OCI-LY3 (cell line): ENCODE results near the gene PITX2.
A peak's percentile ranks its signal among the peaks of the same experiment; 100 is the strongest.

Experiments used
- H2AFZ ChIP-seq: fragments of 200-600, 300-600 bp; shearing (Covaris generic); 2 replicates; pipeline ENCODE4 v1.6.0; 2014; ENCODE audit warnings: antibody characterized with exemption, low read depth, low read length
- H3K27ac ChIP-seq: fragments of 200-600, 300-600 bp; sonication (generic); 2 replicates; pipeline ENCODE4 v1.5.1; 2014; ENCODE audit warnings: mild to moderate bottlenecking, low read length, moderate library complexity, mixed read lengths
- H3K27me3 ChIP-seq: fragments of 200-600, 300-600 bp; sonication (generic); 2 replicates; pipeline ENCODE4 v1.6.1; 2014; ENCODE audit warnings: low read depth, low read length, mixed read lengths
- H3K36me3 ChIP-seq: fragments of 200-600, 300-600 bp; sonication (generic); replicated peaks from 2 replicates; pipeline ENCODE3; 2014; ENCODE audit warnings: low read depth, low read length, mixed read lengths
- H3K4me1 ChIP-seq: fragments of 300-600, 200-600 bp; sonication (generic); 2 replicates; pipeline ENCODE4 v1.6.1; 2014; ENCODE audit warnings: low read length, mixed read lengths
- H3K4me2 ChIP-seq: fragments of 200-600, 300-600 bp; sonication (generic); 2 replicates; pipeline ENCODE4 v1.6.1; 2014; ENCODE audit warnings: low read length, mixed read lengths
- H3K4me3 ChIP-seq: fragments of 300-600, 200-600 bp; sonication (generic); 2 replicates; pipeline ENCODE4 v1.5.1; 2014; ENCODE audit warnings: antibody characterized with exemption, mild to moderate bottlenecking, low read length, moderate library complexity
- H3K79me2 ChIP-seq: fragments of 300-600, 200-600 bp; shearing (Covaris generic); 2 replicates; pipeline ENCODE4 v1.6.1; 2014; ENCODE audit warnings: mild to moderate bottlenecking, low read length, mixed read lengths
- H3K9ac ChIP-seq: fragments of 300-600, 200-600 bp; shearing (Covaris generic); 2 replicates; pipeline ENCODE4 v1.6.0; 2014; ENCODE audit warnings: mild to moderate bottlenecking, low read length, moderate library complexity
- H3K9me3 ChIP-seq: fragments of 200-600, 300-600 bp; shearing (Covaris generic); 2 replicates; pipeline ENCODE4 v1.6.1; 2014; ENCODE audit warnings: low read length, mixed read lengths; ENCODE audit not compliant: insufficient read depth
- H4K20me1 ChIP-seq: fragments of 200-600, 300-600 bp; sonication (generic); 2 replicates; pipeline ENCODE4 v1.6.1; 2016; ENCODE audit warnings: low read length, mixed read lengths; ENCODE audit not compliant: insufficient read depth
- CTCF ChIP-seq: fragments of 200-600, 300-600 bp; sonication (generic); IDR thresholded peaks from 2 replicates; pipeline ENCODE4 v1.5.1; 2014; ENCODE audit warnings: antibody characterized with exemption, low read length, low read depth
- EZH2phosphoT487 ChIP-seq: fragments of 200-600 bp; shearing (Covaris generic); IDR thresholded peaks from 2 replicates; pipeline ENCODE4 v1.6.1; 2018; ENCODE audit warnings: antibody characterized with exemption, mixed run types, low read depth

PITX2 gene

GRCh38 chr4:110667670-110668069 is 44.8 kb upstream of the PITX2 start:
- Histone ChIP-seq H3K27ac (no peak overlapping the region), H3K4me1 (no peaks in the 10 kb centered on the region)
- TF ChIP-seq CTCF = no peak
- TF ChIP-seq EZH2phosphoT487 = no peak

GRCh38 chr4:110666030-110666429 is 43.2 kb upstream of the PITX2 start:
- H3K9me3 ChIP-seq = no peaks in the 10 kb centered on the region
- H3K4me1 ChIP-seq = no peaks in the 10 kb centered on the region
- no peak overlapping the region for H3K9ac ChIP-seq
- H3K4me3 ChIP-seq = no peak overlapping the region
- H3K4me2 ChIP-seq = no peak overlapping the region
- no peak for TF ChIP-seq CTCF
- no peak for TF ChIP-seq EZH2phosphoT487
- no peaks in the 10 kb centered on the region for H3K79me2 ChIP-seq
- H2AFZ ChIP-seq = no peak overlapping the region
- no peaks in the 10 kb centered on the region for H3K36me3 ChIP-seq
- no peak overlapping the region for H3K27ac ChIP-seq
- H3K27me3 ChIP-seq = no peaks in the 10 kb centered on the region
- no peaks in the 10 kb centered on the region for H4K20me1 ChIP-seq

More at GRCh38 chr4:110667670-110668069, 44.8 kb upstream of the PITX2 start:
- Histone ChIP-seq H3K9ac (no peak overlapping the region), H3K79me2 (no peaks in the 10 kb centered on the region), H4K20me1 (no peaks in the 10 kb centered on the region), H3K4me2 (no peak overlapping the region), H2AFZ (no peak overlapping the region), H3K9me3 (no peaks in the 10 kb centered on the region), H3K4me3 (no peak overlapping the region), H3K36me3 (no peaks in the 10 kb centered on the region), H3K27me3 (no peaks in the 10 kb centered on the region)

GRCh38 chr4:110663738-110664444 is 41.0 kb upstream of the PITX2 start:
- no peak overlapping the region for H3K9ac ChIP-seq
- TF ChIP-seq EZH2phosphoT487 (no peak), CTCF (no peak)
- no peaks in the 10 kb centered on the region for H4K20me1 ChIP-seq
- no peaks in the 10 kb centered on the region for H3K4me1 ChIP-seq
- H3K36me3 ChIP-seq = no peaks in the 10 kb centered on the region
- H3K27me3 ChIP-seq = no peaks in the 10 kb centered on the region
- 0 out of 2 replicates have a peak overlapping the region, but pooled peaks have one; percentile 17 for H2AFZ ChIP-seq
- no peak overlapping the region for H3K4me3 ChIP-seq
- H3K79me2 ChIP-seq = no peaks in the 10 kb centered on the region
- no peak overlapping the region for H3K4me2 ChIP-seq
- H3K9me3 ChIP-seq = no peaks in the 10 kb centered on the region
- no peak overlapping the region for H3K27ac ChIP-seq

- Histone ChIP-seq H3K27ac (no peak overlapping the region), H3K36me3 (no peaks in the 10 kb centered on the region), H3K4me2 (no peak overlapping the region), H3K27me3 (no peaks in the 10 kb centered on the region), H3K9ac (no peak overlapping the region), H3K79me2 (no peaks in the 10 kb centered on the region), H3K4me3 (no peak overlapping the region), H4K20me1 (no peaks in the 10 kb centered on the region), H2AFZ (no peak overlapping the region), H3K9me3 (no peaks in the 10 kb centered on the region), H3K4me1 (no peaks in the 10 kb centered on the region)
- no peak for TF ChIP-seq CTCF
- TF ChIP-seq EZH2phosphoT487 = no peak
These were observed 40.3 kb upstream of the PITX2 start for GRCh38 chr4:110663206-110663605.
